Progenitor cell of endocrine pancreas (in vitro differentiated cells): ENCODE measurements around the gene COL12A1. TPM values are rescaled to one million over a fixed set of nuclear protein-coding genes. Genes with fewer than 3 reads are reported as not detected.

Source experiments
- DNase-seq: peaks from one replicate; pipeline ENCODE4 v3.0.0; 2021; ENCODE audit warnings: low spot score; ENCODE audit not compliant: unreplicated experiment
- H3K27ac Mint-ChIP-seq: 2 replicates; pipeline ENCODE4 v1.8.0; 2021; ENCODE audit warnings: mild to moderate bottlenecking, moderate library complexity, mixed read lengths
- H3K27me3 Mint-ChIP-seq: 2 replicates; pipeline ENCODE4 v1.8.0; 2021; ENCODE audit warnings: mixed read lengths
- H3K36me3 Mint-ChIP-seq: 2 replicates; pipeline ENCODE4 v1.8.0; 2022; ENCODE audit warnings: mixed read lengths; ENCODE audit not compliant: insufficient read depth
- H3K4me1 Mint-ChIP-seq: 2 replicates; pipeline ENCODE4 v1.8.0; 2021; ENCODE audit warnings: low read depth, mixed read lengths
- H3K4me3 Mint-ChIP-seq: 2 replicates; pipeline ENCODE4 v1.8.0; 2021; ENCODE audit warnings: low read depth, mild to moderate bottlenecking, moderate library complexity, mixed read lengths
- H3K9me3 Mint-ChIP-seq: 2 replicates; pipeline ENCODE4 v1.8.0; 2021; ENCODE audit warnings: low read depth, mixed read lengths
- CTCF ChIP-seq: fragments of 200-600 bp; sonication (generic); IDR thresholded peaks from one replicate; pipeline ENCODE4 v1.5.0; 2021; ENCODE audit warnings: antibody characterized with exemption, mild to moderate bottlenecking; ENCODE audit not compliant: unreplicated experiment
- total RNA-seq: library from RNA; stranded (reverse); gene quantifications from 2 replicates; pipeline ENCODE4 v1.2.1, GENCODE V29; 2021

COL12A1 gene
- total RNA-seq, 1 donor from 2014 or later: 2.0 TPM

DNA sequence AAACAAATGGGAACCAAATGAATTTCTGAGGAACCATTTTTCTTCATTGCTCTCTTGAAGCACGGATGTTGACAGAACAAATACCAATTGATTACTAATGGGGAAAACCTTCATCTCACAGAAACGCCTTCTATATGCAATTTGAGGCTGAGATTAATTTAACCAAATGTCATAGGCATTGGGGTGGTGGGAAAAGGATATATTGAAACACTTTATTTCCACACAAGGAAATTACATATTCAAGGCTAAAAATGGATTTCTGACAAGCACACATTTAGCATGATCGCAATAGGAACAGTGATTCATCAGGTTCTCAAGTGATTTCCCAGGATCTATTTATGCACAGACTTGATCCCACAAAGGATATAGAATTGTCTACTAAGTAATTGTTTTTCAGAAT is 88.9 kb downstream of the COL12A1 start:
- H3K9me3 Mint-ChIP-seq: no peaks in the 10 kb centered on the region
- H3K4me1 Mint-ChIP-seq: peaks cover 12% of the 10 kb centered on the region
- no peaks in the 10 kb centered on the region for H3K36me3 Mint-ChIP-seq
- TF ChIP-seq CTCF: no peak
- no peak for DNase-seq
- no peak overlapping the region for H3K27ac Mint-ChIP-seq
- no peak overlapping the region for H3K4me3 Mint-ChIP-seq
- no peaks in the 10 kb centered on the region for H3K27me3 Mint-ChIP-seq

GRCh38 chr6:75115481-75115880 is 90.4 kb downstream of the COL12A1 start:
- H3K27me3 Mint-ChIP-seq: no peaks in the 10 kb centered on the region
- no peak overlapping the region for H3K27ac Mint-ChIP-seq
- H3K9me3 Mint-ChIP-seq: no peaks in the 10 kb centered on the region
- DNase-seq: no peak
- peaks cover 12% of the 10 kb centered on the region for H3K4me1 Mint-ChIP-seq
- no peaks in the 10 kb centered on the region for H3K36me3 Mint-ChIP-seq
- H3K4me3 Mint-ChIP-seq: no peak overlapping the region
- no peak for TF ChIP-seq CTCF

- Mint-ChIP-seq H3K4me1 (peaks cover 12% of the 10 kb centered on the region), H3K4me3 (no peak overlapping the region), H3K36me3 (no peaks in the 10 kb centered on the region), H3K27me3 (no peaks in the 10 kb centered on the region), H3K9me3 (no peaks in the 10 kb centered on the region), H3K27ac (no peak overlapping the region)
- no peak for DNase-seq
- TF ChIP-seq CTCF: no peak
These were observed 91.0 kb downstream of the COL12A1 start for GRCh38 chr6:75114806-75115205.

- Mint-ChIP-seq H3K27ac (no peak overlapping the region), H3K27me3 (no peaks in the 10 kb centered on the region), H3K4me3 (no peak overlapping the region), H3K4me1 (peaks cover 12% of the 10 kb centered on the region), H3K36me3 (no peaks in the 10 kb centered on the region), H3K9me3 (no peaks in the 10 kb centered on the region)
- no peak for DNase-seq
- TF ChIP-seq CTCF: no peak
These were observed 91.7 kb downstream of the COL12A1 start for GRCh38 chr6:75114195-75114594.

DNA sequence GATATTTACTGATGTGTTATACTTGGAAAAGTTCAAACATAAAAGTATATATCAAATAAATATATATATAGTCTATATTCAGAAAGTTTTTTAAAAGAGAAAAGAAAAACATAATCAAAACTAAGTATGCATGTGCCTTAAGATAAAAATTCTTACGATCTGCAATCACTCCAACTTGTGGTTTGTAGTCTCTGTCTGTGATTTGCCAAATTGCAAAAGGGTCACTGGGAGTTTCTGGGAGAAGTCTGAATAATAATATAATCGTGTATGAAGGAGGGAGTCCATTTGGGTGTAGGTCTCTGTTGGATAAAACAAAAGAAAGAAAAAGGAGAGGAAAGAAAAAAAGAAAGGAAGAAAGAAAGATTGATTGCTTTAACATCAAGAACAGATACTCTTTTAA is 92.4 kb downstream of the COL12A1 start:
- no peaks in the 10 kb centered on the region for H3K36me3 Mint-ChIP-seq
- peaks cover 12% of the 10 kb centered on the region for H3K4me1 Mint-ChIP-seq
- no peaks in the 10 kb centered on the region for H3K27me3 Mint-ChIP-seq
- no peak for TF ChIP-seq CTCF
- DNase-seq: no peak
- H3K27ac Mint-ChIP-seq: no peak overlapping the region
- H3K9me3 Mint-ChIP-seq: no peaks in the 10 kb centered on the region
- H3K4me3 Mint-ChIP-seq: no peak overlapping the region

GRCh38 chr6:75109765-75110164 is 96.1 kb downstream of the COL12A1 start:
- Mint-ChIP-seq H3K27me3 (no peaks in the 10 kb centered on the region), H3K9me3 (no peaks in the 10 kb centered on the region), H3K4me3 (no peak overlapping the region), H3K27ac (no peak overlapping the region), H3K36me3 (no peaks in the 10 kb centered on the region), H3K4me1 (peaks cover 2% of the 10 kb centered on the region)
- TF ChIP-seq CTCF: no peak
- no peak for DNase-seq
